Prostate gland (tissue), 2 donors: Measurements from ENCODE around the gene SOWAHC.

ENCODE experiments used
- CTCF ChIP-seq, 4 experiments: fragments of 200-600 bp in 2 of 4; fragments of 450-650 bp in 2 of 4; sonication (generic) in 2 of 4; IDR thresholded peaks; 1 replicate in 3 of 4; 2 replicates in 1 of 4; pipeline ENCODE4 v1.5.1; 2016 to 2019; ENCODE audit warnings: antibody characterized with exemption in 4 of 4, mild to moderate bottlenecking in 2 of 4, moderate library complexity in 2 of 4
- POLR2A ChIP-seq: fragments of 450-650 bp; IDR thresholded peaks from one replicate; pipeline ENCODE4 v1.6.1; 2016; ENCODE audit warnings: antibody characterized with exemption, mild to moderate bottlenecking

GRCh38 chr2:109595644-109596043, 18.5 kb upstream of the SOWAHC start:
- no peak for TF ChIP-seq CTCF (IDR thresholded peaks at IDR 0.05)
- no peak for TF ChIP-seq POLR2A
